ENCODE results near the gene PPARD. TPM values are rescaled to one million over a fixed set of nuclear protein-coding genes. Genes with fewer than 3 reads are reported as not detected.

Gene PPARD
- total RNA-seq, 1 donor from 2014 or later, result 4.9 TPM

- H3K27me3 Mint-ChIP-seq (ENCODE audit: insufficient read depth, low read depth), result peaks cover 2% of the 10 kb centered on the region
- no peaks in the 10 kb centered on the region for H3K9me3 ChIP-seq (ENCODE audit: low read depth)
- no peak for DNase-seq (ENCODE audit: low spot score)
- no peak overlapping the region for H2AFZ ChIP-seq (replicated peaks)
- H3K27me3 ChIP-seq, result no peaks in the 10 kb centered on the region
- no peaks in the 10 kb centered on the region for H3F3A ChIP-seq (ENCODE audit: low read depth)
- H3K4me3 ChIP-seq, result no peak overlapping the region
- no peaks in the 10 kb centered on the region for H3K9me3 Mint-ChIP-seq
- no peaks in the 10 kb centered on the region for H3K4me1 ChIP-seq
- peaks cover 16% of the 10 kb centered on the region for H3K4me1 Mint-ChIP-seq
- no peak overlapping the region for H3K9ac ChIP-seq
- no peaks in the 10 kb centered on the region for H3K36me3 Mint-ChIP-seq
- H3K4me2 ChIP-seq, result no peak overlapping the region
- no peaks in the 10 kb centered on the region for H3K79me2 ChIP-seq (ENCODE audit: low read depth)
- H3K36me3 ChIP-seq, result no peaks in the 10 kb centered on the region
- no peak overlapping the region for H3K27ac Mint-ChIP-seq
- H3K4me3 Mint-ChIP-seq, result no peak overlapping the region
- no peaks in the 10 kb centered on the region for H4K20me1 ChIP-seq (ENCODE audit: low read depth)
- TF ChIP-seq EZH2 (IDR thresholded peaks at IDR 0.05) (no peak), EZH2phosphoT487 (IDR thresholded peaks at IDR 0.05) (no peak), CTCF (IDR thresholded peaks at IDR 0.05) (no peak)
- no peak overlapping the region for H3K27ac ChIP-seq
These were observed 41.5 kb upstream of the PPARD start for GRCh38 chr6:35300848-35301247.

GRCh38 chr6:35302604-35303241 is 39.6 kb upstream of the PPARD start:
- H3K27me3 ChIP-seq, result no peaks in the 10 kb centered on the region
- no peaks in the 10 kb centered on the region for H3K79me2 ChIP-seq (ENCODE audit: low read depth)
- no peaks in the 10 kb centered on the region for H3K36me3 ChIP-seq
- peaks cover 3% of the 10 kb centered on the region for H3K27me3 Mint-ChIP-seq (ENCODE audit: insufficient read depth, low read depth)
- no peak overlapping the region for H3K4me3 ChIP-seq
- no peaks in the 10 kb centered on the region for H3F3A ChIP-seq (ENCODE audit: low read depth)
- no peak overlapping the region for H3K27ac ChIP-seq
- H3K27ac Mint-ChIP-seq, result no peak overlapping the region
- H3K36me3 Mint-ChIP-seq, result no peaks in the 10 kb centered on the region
- no peaks in the 10 kb centered on the region for H4K20me1 ChIP-seq (ENCODE audit: low read depth)
- no peaks in the 10 kb centered on the region for H3K9me3 ChIP-seq (ENCODE audit: low read depth)
- no peak overlapping the region for H3K4me2 ChIP-seq
- DNase-seq (ENCODE audit: low spot score), result no peak
- H3K4me1 ChIP-seq, result no peaks in the 10 kb centered on the region
- no peak overlapping the region for H3K9ac ChIP-seq
- no peaks in the 10 kb centered on the region for H3K9me3 Mint-ChIP-seq
- H3K4me1 Mint-ChIP-seq, result peaks cover 16% of the 10 kb centered on the region
- no peak overlapping the region for H3K4me3 Mint-ChIP-seq
- TF ChIP-seq EZH2 (IDR thresholded peaks at IDR 0.05), result no peak
- TF ChIP-seq CTCF (IDR thresholded peaks at IDR 0.05), result no peak
- no peak for TF ChIP-seq EZH2phosphoT487 (IDR thresholded peaks at IDR 0.05)
- H2AFZ ChIP-seq (replicated peaks), result no peak overlapping the region

GRCh38 chr6:35304299-35304698 is 38.1 kb upstream of the PPARD start:
- peaks cover 3% of the 10 kb centered on the region for H3K27me3 Mint-ChIP-seq (ENCODE audit: insufficient read depth, low read depth)
- H3K36me3 Mint-ChIP-seq, result no peaks in the 10 kb centered on the region
- H3K9ac ChIP-seq, result no peak overlapping the region
- no peak overlapping the region for H3K4me3 ChIP-seq
- no peaks in the 10 kb centered on the region for H3F3A ChIP-seq (ENCODE audit: low read depth)
- peaks cover 16% of the 10 kb centered on the region for H3K4me1 Mint-ChIP-seq
- H4K20me1 ChIP-seq (ENCODE audit: low read depth), result no peaks in the 10 kb centered on the region
- no peak overlapping the region for H3K27ac ChIP-seq
- H3K36me3 ChIP-seq, result no peaks in the 10 kb centered on the region
- no peaks in the 10 kb centered on the region for H3K27me3 ChIP-seq
- H2AFZ ChIP-seq (replicated peaks), result no peak overlapping the region
- no peaks in the 10 kb centered on the region for H3K4me1 ChIP-seq
- no peaks in the 10 kb centered on the region for H3K79me2 ChIP-seq (ENCODE audit: low read depth)
- H3K27ac Mint-ChIP-seq, result no peak overlapping the region
- no peak for TF ChIP-seq CTCF (IDR thresholded peaks at IDR 0.05)
- no peak for TF ChIP-seq EZH2 (IDR thresholded peaks at IDR 0.05)
- H3K4me2 ChIP-seq, result no peak overlapping the region
- H3K9me3 ChIP-seq (ENCODE audit: low read depth), result no peaks in the 10 kb centered on the region
- no peak for DNase-seq (ENCODE audit: low spot score)
- H3K4me3 Mint-ChIP-seq, result no peak overlapping the region
- no peaks in the 10 kb centered on the region for H3K9me3 Mint-ChIP-seq
